Neural crest cell (in vitro differentiated cells): ENCODE measurements around the gene GPSM3. TPM values are rescaled to one million over a fixed set of nuclear protein-coding genes. Genes with fewer than 3 reads are reported as not detected.

Source experiments
- DNase-seq: peaks from one replicate; pipeline ENCODE4 v3.0.0; 2021; ENCODE audit warnings: low read depth, mixed read lengths, low spot score
- H3K27ac Mint-ChIP-seq: one replicate; pipeline ENCODE4 v1.8.0; 2021; ENCODE audit warnings: mild to moderate bottlenecking, mixed read lengths; ENCODE audit not compliant: unreplicated experiment
- H3K27me3 Mint-ChIP-seq: 2 replicates; pipeline ENCODE4 v1.8.0; 2021; ENCODE audit warnings: low read depth, mild to moderate bottlenecking, mixed read lengths
- H3K36me3 Mint-ChIP-seq: 2 replicates; pipeline ENCODE4 v1.8.0; 2021; ENCODE audit warnings: low read depth, mild to moderate bottlenecking, mixed read lengths
- H3K4me1 Mint-ChIP-seq: 2 replicates; pipeline ENCODE4 v1.8.0; 2021; ENCODE audit warnings: mixed read lengths
- H3K4me3 Mint-ChIP-seq: one replicate; pipeline ENCODE4 v1.8.0; 2021; ENCODE audit warnings: mild to moderate bottlenecking, mixed read lengths
- H3K9me3 Mint-ChIP-seq: 2 replicates; pipeline ENCODE4 v1.8.0; 2021; ENCODE audit warnings: mixed read lengths
- total RNA-seq: library from RNA; stranded (reverse); gene quantifications from 2 replicates; pipeline ENCODE4 v1.2.1, GENCODE V29; 2021
- TF ChIP-seq, protein P1 (sequence below): fragments of 200-600 bp; sonication (generic); conservative IDR thresholded peaks from 2 replicates; pipeline ENCODE4 v1.5.0; 2021; ENCODE audit warnings: antibody characterized with exemption, mild to moderate bottlenecking

Gene GPSM3
- total RNA-seq, 1 donor from 2014 or later = 7.3 TPM

DNA sequence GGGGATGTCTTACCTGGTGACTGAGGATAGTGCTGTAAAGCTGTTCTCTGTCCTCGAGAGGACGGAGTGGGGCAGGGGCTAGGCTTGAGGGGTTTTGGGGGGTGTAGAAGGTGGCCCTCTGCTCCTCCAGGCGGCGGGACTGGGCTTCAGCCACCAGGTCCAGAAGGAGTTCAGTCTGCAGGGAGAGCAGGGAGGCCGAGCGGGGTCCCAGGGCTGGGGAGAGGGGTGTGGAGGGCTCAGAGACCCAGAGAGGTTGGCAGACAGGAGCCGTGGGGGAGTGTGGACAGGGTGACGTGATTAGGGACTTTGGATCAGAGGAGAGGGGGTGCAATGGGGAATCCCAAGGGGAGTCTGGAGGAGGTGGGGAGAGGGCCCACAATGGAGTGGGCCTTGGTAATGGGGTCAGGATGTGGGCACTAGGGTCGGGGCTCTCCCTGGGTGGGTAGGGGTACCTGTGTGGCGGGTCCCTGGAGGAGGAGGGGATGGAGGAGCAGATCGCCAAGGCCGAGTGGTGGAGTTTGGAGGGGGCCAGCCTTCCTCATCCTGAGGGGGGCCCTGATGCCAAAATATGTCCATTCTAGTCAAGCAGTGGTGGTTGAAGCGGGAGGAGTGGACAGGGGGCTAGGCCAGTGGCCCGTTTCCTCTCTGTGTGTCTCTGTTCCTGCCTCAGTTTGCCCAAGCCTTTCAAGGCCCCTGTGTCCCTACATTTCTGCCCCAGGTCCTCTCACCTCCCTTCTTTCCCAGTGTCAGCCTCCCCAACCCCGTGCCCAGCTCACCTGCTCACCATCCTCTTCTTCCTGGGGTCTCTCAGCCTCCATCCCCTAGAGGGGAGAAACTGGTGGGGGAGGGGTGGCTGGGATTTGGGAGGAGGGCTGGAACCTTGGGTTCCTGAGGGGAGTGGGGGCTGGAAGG is 491 bp downstream of the GPSM3 start:
- DNase-seq = no peak
- H3K27ac Mint-ChIP-seq = peak overlapping the region; percentile 84
- TF ChIP-seq, protein P1, sequence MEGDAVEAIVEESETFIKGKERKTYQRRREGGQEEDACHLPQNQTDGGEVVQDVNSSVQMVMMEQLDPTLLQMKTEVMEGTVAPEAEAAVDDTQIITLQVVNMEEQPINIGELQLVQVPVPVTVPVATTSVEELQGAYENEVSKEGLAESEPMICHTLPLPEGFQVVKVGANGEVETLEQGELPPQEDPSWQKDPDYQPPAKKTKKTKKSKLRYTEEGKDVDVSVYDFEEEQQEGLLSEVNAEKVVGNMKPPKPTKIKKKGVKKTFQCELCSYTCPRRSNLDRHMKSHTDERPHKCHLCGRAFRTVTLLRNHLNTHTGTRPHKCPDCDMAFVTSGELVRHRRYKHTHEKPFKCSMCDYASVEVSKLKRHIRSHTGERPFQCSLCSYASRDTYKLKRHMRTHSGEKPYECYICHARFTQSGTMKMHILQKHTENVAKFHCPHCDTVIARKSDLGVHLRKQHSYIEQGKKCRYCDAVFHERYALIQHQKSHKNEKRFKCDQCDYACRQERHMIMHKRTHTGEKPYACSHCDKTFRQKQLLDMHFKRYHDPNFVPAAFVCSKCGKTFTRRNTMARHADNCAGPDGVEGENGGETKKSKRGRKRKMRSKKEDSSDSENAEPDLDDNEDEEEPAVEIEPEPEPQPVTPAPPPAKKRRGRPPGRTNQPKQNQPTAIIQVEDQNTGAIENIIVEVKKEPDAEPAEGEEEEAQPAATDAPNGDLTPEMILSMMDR = no peak
- H3K27me3 Mint-ChIP-seq = no peaks in the 10 kb centered on the region
- peaks cover 69% of the 10 kb centered on the region for H3K4me1 Mint-ChIP-seq
- peak overlapping the region; percentile 78 for H3K4me3 Mint-ChIP-seq
- no peaks in the 10 kb centered on the region for H3K9me3 Mint-ChIP-seq
- peaks cover 5% of the 10 kb centered on the region for H3K36me3 Mint-ChIP-seq

DNA sequence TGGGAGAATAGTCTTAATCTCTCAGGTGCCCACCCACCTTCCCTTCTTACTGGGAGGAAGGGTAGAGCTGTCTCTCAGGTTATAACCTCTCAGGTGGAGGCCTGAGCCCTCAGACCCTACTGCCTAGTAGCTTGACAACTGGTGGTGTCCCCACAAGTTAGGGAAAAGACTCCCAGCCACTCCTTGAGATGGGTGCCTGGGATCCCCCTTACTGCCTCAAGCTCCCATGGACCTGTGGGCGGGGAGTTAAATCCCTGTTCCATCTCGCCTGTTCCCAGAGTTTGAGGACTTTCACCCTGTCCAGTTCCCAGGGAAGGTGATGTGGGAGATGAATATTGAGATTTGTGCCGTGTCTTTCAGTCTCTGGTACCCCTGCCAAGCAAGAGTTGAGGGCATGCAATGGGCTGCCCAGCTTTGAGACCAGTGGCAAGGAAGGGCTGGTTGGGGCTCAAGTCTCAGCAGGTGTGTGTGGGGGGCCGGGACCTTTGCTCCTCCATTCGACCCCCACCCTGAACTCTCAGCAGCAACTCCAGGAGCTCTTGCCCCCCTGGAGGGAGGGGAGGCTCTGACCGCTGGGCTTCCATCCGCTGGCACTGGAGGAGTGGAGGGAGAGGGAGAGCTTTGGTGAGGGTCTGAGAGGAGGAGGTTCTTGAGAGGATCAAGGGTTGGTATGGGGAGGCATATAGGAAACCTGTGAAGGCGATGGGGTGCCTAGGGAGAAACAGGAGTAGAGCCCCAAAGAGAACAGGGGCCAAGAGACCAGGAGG is 1.3 kb downstream of the GPSM3 start:
- Mint-ChIP-seq H3K4me1 (peaks cover 73% of the 10 kb centered on the region), H3K4me3 (peak overlapping the region; percentile 78), H3K9me3 (no peaks in the 10 kb centered on the region), H3K27me3 (no peaks in the 10 kb centered on the region), H3K36me3 (peaks cover 8% of the 10 kb centered on the region), H3K27ac (peak overlapping the region; percentile 84)
- TF ChIP-seq, protein P1 = no peak
- no peak for DNase-seq

DNA sequence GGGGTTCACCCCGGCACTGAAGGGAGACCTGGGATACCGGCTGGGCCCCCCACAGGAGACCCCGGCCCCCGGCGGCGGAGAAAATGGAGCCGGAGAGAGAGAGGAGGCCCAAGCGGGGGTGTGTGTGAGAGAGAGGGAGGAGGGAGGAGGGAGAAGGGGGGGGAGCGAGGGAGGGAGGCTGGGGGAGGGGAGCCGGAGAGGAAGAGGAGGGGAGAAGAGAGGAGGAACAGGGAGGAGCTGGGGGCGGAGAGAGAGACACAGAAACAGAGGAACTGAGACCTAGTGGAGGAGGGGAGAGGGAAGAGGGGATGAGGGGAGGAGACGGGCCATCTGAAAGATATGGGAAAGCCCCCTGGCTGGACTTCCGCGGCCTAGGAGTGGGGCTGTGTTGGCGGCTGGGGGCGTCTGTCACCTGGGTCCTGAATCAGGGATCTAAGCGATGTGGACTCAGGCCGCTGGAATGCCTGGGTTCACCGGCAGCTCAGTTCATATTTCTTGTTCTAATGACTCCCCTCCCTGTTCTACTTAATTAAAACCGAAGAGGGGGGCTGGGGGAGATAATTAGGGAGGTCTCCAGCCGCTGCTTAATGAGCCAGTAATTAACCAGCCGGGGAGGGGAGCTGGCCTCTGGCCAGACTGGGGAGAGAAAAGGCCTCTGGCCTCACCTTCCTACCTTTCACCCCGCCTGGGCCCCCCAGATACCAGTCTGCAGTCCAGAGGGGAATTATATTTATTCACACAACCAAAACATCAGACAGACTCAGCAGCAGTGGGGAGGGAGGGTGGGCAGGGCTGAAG is 2.2 kb downstream of the GPSM3 start, which contains the start of gene PBX2:
Gene PBX2, minus strand, starts transcription at position 149 of the 798 bp plus-strand sequence. CDS start 287 bp downstream, outside the sequence.
- H3K4me1 Mint-ChIP-seq = peaks cover 77% of the 10 kb centered on the region
- H3K9me3 Mint-ChIP-seq = no peaks in the 10 kb centered on the region
- peak; percentile 67 for DNase-seq
- peak within 1 kb of the TSS; percentile 97 for H3K27ac Mint-ChIP-seq
- TF ChIP-seq, protein P1 = no peak
- H3K4me3 Mint-ChIP-seq = peak within 1 kb of the TSS; percentile 92
- peaks cover 11% of the 10 kb centered on the region for H3K36me3 Mint-ChIP-seq
- H3K27me3 Mint-ChIP-seq = no peaks in the 10 kb centered on the region

DNA sequence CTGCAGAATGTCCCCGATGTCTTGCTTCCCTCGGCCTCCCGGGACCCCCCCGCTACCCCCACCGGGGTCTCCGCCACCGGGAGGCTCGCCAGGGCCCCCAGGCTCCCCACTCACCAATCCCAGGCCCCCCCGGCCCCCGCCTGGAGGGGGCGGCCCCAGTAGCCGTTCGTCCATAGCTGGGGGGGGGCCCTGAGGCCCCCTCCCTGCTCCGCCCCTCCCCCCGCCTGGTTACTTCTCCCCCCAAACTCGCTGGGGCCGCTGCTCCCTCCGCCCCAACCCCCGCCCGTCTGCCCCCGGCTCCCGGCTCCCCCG is 2.7 kb downstream of the GPSM3 start:
- DNase-seq = no peak
- H3K4me3 Mint-ChIP-seq = peak overlapping the region; percentile 92
- peaks cover 71% of the 10 kb centered on the region for H3K4me1 Mint-ChIP-seq
- H3K36me3 Mint-ChIP-seq = peaks cover 11% of the 10 kb centered on the region
- H3K27me3 Mint-ChIP-seq = no peaks in the 10 kb centered on the region
- no peaks in the 10 kb centered on the region for H3K9me3 Mint-ChIP-seq
- TF ChIP-seq, protein P1 = no peak
- H3K27ac Mint-ChIP-seq = peak overlapping the region; percentile 97
